Spleen (tissue), 7 donors: ENCODE results near the gene MLLT10.

Experiments
- POLR2A ChIP-seq, 3 donors: fragments of 450-650 bp; IDR thresholded peaks; one replicate each; pipeline ENCODE4 v1.5.1; 2017; ENCODE audit warnings: antibody characterized with exemption in 3 of 3, mild to moderate bottlenecking in 1 of 3
- POLR2AphosphoS5 ChIP-seq, 3 donors: sonication (generic); formaldehyde crosslinking; IDR thresholded peaks; one replicate each; pipeline ENCODE4 v1.5.1; 2017; ENCODE audit warnings: antibody characterized with exemption in 3 of 3
- TF ChIP-seq, protein P1 (sequence below), 11 experiments: fragments of 200-600 bp in 7 of 11; fragments of 450-650 bp in 4 of 11; sonication (generic) in 4 of 11; IDR thresholded peaks in 8 of 11; conservative IDR thresholded peaks in 3 of 11; 1 replicate in 7 of 11; 2 replicates in 4 of 11; pipeline versions ENCODE4 v1.4.0 to v1.8.0; 2016 to 2021; ENCODE audit warnings: antibody characterized with exemption in 11 of 11, inconsistent platforms in 4 of 11, mild to moderate bottlenecking in 1 of 11
- donor health status: DM: no; HTN: no; CAD: no; lungs with moderate emphysema.
- donor health status: DM: no; HTN: no; CAD: no.
- donor health status: DM: no; HTN: no; CAD: no.

DNA sequence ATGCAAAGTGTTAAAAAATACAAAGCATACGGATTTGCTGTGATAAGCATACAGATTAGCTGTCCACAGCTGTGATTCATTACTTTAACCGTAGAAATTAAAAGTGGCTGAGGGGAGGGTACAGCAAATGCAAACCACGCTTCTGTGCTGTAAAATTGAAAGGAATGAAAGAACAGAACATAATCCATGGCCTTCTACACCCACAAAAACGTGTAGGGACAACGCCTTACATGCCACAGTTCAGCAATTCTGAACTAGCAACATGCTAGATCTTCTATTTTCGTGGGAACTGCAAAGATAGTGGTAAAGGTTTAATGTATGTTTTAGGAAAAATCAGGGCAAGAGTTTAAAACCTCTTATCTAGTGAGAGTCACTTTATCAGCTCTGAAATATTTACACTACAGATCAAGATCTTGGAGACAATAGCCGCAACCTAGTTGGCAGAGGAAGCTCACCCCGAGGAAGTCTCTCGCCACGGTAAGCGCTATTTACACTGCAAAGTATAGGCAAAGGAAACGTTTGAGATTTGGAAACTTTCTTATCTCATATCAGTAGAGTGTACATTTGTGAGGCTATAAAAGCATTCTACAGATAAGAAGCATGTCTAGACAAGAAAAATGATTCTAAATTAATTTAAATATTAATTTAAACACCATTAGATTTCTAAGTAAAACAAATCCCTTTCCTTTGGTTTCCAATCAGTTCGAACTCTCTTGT, 193.6 kb downstream of the MLLT10 start:
- TF ChIP-seq, protein P1, sequence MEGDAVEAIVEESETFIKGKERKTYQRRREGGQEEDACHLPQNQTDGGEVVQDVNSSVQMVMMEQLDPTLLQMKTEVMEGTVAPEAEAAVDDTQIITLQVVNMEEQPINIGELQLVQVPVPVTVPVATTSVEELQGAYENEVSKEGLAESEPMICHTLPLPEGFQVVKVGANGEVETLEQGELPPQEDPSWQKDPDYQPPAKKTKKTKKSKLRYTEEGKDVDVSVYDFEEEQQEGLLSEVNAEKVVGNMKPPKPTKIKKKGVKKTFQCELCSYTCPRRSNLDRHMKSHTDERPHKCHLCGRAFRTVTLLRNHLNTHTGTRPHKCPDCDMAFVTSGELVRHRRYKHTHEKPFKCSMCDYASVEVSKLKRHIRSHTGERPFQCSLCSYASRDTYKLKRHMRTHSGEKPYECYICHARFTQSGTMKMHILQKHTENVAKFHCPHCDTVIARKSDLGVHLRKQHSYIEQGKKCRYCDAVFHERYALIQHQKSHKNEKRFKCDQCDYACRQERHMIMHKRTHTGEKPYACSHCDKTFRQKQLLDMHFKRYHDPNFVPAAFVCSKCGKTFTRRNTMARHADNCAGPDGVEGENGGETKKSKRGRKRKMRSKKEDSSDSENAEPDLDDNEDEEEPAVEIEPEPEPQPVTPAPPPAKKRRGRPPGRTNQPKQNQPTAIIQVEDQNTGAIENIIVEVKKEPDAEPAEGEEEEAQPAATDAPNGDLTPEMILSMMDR (IDR thresholded peaks at IDR 0.05 in 8 of 11, conservative IDR thresholded peaks at IDR 0.05 in 3 of 11) = no peak
- no peak for TF ChIP-seq POLR2A (IDR thresholded peaks at IDR 0.05)
- TF ChIP-seq POLR2AphosphoS5 (IDR thresholded peaks at IDR 0.05) = no peak
